Ectodermal cell (in vitro differentiated cells): ENCODE measurements around the gene LYST.
"Not testable (repeated sequence)": the region's sequence is repeated elsewhere in the genome, so short reads cannot be mapped to it uniquely, and the experiment has no call there.

Experiments
- H3K27ac ChIP-seq: 2 replicates; pipeline ENCODE4 v1.7.0; 2013; ENCODE audit warnings: mild to moderate bottlenecking, low read depth, low read length; ENCODE audit not compliant: insufficient read depth, poor library complexity, severe bottlenecking
- H3K27me3 ChIP-seq: 2 replicates; pipeline ENCODE4 v1.7.0; 2013; ENCODE audit warnings: mild to moderate bottlenecking, low read length; ENCODE audit not compliant: insufficient read depth, control insufficient read depth, poor library complexity, severe bottlenecking
- H3K36me3 ChIP-seq: one replicate; pipeline ENCODE4 v1.7.0; 2013; ENCODE audit warnings: low read length; ENCODE audit not compliant: control insufficient read depth, insufficient read depth
- H3K4me1 ChIP-seq: one replicate; pipeline ENCODE4 v1.7.0; 2013; ENCODE audit warnings: low read length; ENCODE audit not compliant: control insufficient read depth, insufficient read depth
- H3K4me3 ChIP-seq: 2 replicates; pipeline ENCODE4 v1.7.0; 2013; ENCODE audit warnings: low read depth, low read length, control low read depth; ENCODE audit not compliant: insufficient read depth
- H3K9me3 ChIP-seq: 2 replicates; pipeline ENCODE4 v1.7.0; 2013; ENCODE audit warnings: mild to moderate bottlenecking, low read length, moderate library complexity; ENCODE audit not compliant: control insufficient read depth
- WGBS, 2 experiments: methylation state at CpG; one replicate each; pipeline ENCODE4 v1.1.7; 2013; ENCODE audit warnings: missing lambda C conversion rate in 2 of 2; 5-methylcytosine and 5-hydroxymethylcytosine counted together

LYST gene

DNA sequence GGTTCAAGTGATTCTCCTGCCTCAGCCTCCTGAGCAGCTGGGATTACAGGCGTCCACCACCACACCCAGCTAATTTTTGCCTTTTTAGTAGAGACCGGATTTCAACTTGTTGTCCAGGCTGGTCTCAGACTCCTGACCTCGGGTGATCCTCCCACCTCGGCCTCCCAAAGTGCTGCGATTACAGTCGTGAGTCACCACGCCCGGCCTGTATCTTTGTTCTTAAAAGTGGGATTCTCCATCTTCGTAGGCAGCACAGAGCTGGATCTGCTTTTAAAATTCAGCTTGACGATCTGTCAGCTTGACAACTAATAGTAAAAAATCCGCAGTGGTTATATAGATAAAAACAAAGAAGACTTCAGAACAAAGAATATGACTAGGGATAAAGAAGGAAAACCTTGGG, 214.3 kb downstream of the LYST start:
- 93 to 95% methylated on average over 11 of the region's 11 CpGs for WGBS, 2 experiments
- H3K4me3 ChIP-seq, result no peak overlapping the region
- H3K27ac ChIP-seq, result no peak overlapping the region
- peaks cover 11% of the 10 kb centered on the region for H3K4me1 ChIP-seq
- H3K9me3 ChIP-seq, result no peaks in the 10 kb centered on the region
- no peaks in the 10 kb centered on the region for H3K36me3 ChIP-seq
- peaks cover 50% of the 10 kb centered on the region for H3K27me3 ChIP-seq

DNA sequence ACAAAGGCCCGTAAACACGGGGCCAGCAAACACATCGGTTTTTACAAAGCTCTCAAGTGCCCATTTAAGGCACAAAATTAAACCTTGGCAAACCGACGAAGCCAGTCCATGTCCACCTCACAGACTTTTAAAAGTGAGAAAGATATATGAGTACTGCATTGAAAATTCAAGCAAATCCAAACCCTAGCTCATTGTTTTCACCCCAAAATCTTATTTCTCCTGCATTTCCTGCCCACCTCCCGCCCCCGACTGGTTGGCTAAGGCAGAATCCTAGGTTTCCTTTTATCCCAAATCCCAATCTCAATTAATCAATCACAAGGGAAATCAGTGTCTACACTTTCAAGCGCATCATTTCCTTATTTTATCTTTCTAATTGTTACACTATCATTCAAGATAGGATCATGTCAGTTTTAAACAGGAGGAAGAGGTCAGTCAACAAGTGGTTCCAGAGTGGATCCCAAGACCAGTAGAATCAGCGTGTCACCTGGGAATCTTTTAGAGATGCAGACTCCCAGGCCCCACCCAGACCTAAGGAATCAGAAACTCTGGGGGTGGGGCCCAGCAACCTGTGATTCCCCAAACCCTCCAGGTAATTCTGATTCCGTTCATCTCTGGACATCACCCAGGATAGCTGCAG, 215.4 kb downstream of the LYST start:
- no peak overlapping the region for H3K27ac ChIP-seq
- H3K4me1 ChIP-seq, result peaks cover 11% of the 10 kb centered on the region
- peak overlapping the region; percentile 51 for H3K4me3 ChIP-seq
- peaks cover 52% of the 10 kb centered on the region for H3K27me3 ChIP-seq
- 68 to 69% methylated on average over 10 of the region's 10 CpGs for WGBS, 2 experiments
- H3K9me3 ChIP-seq, result no peaks in the 10 kb centered on the region
- no peaks in the 10 kb centered on the region for H3K36me3 ChIP-seq

DNA sequence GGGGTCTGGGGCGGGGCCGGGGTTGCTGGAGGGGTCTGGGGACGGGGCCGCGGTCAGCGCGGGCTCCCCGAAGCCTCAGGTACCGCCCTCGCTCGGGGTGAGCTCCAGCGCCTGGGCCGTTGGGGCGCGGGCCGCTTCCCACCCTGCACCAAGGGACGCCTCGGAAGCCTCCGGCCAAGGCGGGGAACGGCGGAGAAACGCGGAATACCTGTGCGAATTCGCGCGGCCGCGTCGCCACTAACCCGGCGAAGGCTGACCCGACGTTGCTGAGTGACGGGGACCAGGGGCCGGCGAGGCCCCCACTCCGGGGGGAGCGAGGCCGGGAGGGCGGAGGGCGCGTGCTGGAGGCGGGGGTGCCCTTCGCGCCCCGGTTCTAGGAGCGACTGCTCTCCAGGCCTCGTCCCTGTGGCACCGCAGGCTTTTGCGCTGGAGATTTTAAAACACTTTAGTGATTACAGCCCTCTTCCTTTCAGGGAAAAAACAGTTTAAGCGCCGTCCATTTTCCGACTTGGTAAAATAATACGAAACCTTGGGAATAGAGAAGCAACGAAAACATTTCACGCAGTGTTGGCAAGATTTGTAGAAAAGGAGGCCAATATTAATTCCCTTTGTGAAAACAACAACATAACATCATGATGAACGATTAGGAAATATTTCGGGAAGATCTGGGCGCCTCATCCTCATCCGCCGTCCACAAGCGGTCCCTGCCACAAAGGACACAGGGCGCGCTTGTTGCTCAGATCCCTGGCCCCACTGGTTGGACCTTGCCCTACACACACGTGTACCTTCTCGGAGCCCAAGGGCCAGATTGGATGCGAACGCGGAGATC, 216.2 kb downstream of the LYST start:
- Histone ChIP-seq H3K27ac (no peak overlapping the region), H3K36me3 (no peaks in the 10 kb centered on the region), H3K9me3 (no peaks in the 10 kb centered on the region), H3K4me3 (peak overlapping the region; percentile 51), H3K4me1 (peaks cover 11% of the 10 kb centered on the region), H3K27me3 (peaks cover 52% of the 10 kb centered on the region)
- 12% methylated on average over 71 of the region's 71 CpGs for WGBS, 2 experiments

DNA sequence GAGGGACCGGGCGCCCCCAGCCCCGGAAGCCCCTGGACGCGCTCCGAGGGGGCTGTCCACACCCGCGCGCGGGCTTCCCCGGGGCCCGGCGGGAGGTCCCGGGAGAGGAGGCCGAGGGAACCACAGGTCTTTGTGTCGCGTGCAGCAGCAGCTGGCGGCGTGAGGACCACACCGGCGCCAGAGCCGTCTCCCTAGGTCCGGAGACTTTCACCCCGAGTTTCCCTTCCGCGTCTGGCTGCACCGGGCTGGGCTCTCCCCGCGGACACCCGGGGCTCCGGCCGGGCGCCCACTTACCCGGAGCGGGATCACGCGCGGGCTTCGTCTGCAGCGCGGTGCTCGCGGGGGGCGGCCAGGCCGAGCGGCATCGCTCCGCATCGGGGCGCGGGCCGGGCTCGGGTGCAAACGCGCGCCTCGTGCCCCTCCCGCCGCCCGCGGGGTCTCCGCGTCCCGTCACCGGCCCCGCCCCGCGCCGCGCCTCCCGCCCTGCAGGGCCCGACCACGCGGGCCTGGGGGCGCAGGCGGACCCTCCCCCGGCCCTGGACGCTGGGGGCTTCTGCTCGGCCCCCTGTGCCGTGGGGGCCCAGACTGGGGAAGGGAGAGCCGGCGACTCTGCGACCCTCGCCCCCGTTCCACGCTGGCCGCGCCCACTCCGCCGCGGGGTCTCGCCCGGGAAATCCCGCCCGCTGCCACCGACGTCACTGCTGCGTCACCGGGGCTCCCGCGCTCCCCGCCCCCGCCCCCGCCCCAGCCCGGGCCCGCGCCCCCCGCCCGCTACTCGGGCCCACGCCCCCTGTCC, 217.1 kb downstream of the LYST start, which contains the start of gene GNG4:
Gene GNG4, minus strand, starts transcription at position 417 of the 796 bp plus-strand sequence. CDS start 65,946 bp downstream, outside the sequence.
- Histone ChIP-seq H3K4me3 (peak within 1 kb of the TSS; percentile 51), H3K4me1 (peaks cover 18% of the 10 kb centered on the region), H3K27me3 (peaks cover 52% of the 10 kb centered on the region), H3K36me3 (no peaks in the 10 kb centered on the region), H3K9me3 (no peaks in the 10 kb centered on the region), H3K27ac (no peak within 1 kb of the TSS)
- 0% methylated on average over 103 to 111 of the region's 111 CpGs for WGBS, 2 experiments

DNA sequence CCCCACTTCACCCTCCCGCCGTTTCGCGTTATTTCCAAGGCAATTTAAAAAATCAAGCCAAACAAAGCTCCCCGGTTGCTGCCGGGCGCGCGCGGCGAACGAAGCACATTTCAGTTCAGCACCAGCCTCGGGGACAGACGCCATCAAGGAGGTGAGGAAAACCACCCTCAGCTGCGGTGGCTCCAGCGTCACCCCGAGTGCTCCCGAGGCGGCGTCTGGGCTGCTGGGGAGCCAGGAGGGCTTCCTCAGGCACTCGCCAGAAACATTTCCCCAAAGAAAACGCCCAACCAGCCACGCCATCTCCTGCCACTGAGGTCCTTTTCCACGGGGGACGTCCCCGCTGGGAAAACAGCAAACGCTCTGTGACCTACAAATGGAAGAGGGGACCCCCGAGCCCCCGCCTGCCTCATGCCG, 217.7 kb downstream of the LYST start:
- Histone ChIP-seq H3K27me3 (peaks cover 52% of the 10 kb centered on the region), H3K4me1 (peaks cover 18% of the 10 kb centered on the region), H3K27ac (no peak overlapping the region), H3K36me3 (no peaks in the 10 kb centered on the region), H3K9me3 (no peaks in the 10 kb centered on the region), H3K4me3 (peak overlapping the region; percentile 49)
- 0% methylated on average over 30 of the region's 30 CpGs for WGBS, 2 experiments

DNA sequence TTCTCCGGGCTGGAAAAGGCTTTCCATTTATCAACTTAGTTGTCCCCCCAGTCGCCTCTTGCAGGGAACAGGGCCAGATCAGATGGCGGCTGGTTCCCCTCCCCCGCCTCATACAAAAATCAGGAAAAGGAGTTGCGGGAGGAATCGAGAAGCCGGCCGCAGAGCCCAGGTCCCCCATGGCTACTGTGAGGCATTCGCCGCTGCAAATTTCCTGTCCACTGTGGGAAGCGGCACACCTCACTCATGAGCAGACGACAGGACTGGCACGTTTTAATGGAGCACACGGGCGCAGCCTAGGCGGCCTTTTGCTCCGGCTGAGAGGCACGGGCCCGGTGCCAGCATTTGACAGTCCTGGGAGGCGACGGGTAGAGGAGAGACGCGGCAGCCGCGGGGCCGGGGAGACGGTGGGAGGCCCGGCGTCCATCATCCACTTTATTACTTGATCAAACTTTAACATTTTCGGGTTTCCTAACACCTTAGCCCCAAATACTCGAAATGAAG, 218.2 kb downstream of the LYST start:
- peaks cover 22% of the 10 kb centered on the region for H3K4me1 ChIP-seq
- peaks cover 55% of the 10 kb centered on the region for H3K27me3 ChIP-seq
- H3K4me3 ChIP-seq, result peak overlapping the region; percentile 49
- no peak overlapping the region for H3K27ac ChIP-seq
- no peaks in the 10 kb centered on the region for H3K36me3 ChIP-seq
- no peaks in the 10 kb centered on the region for H3K9me3 ChIP-seq
- 4% methylated on average over 31 of the region's 31 CpGs for WGBS, 2 experiments

DNA sequence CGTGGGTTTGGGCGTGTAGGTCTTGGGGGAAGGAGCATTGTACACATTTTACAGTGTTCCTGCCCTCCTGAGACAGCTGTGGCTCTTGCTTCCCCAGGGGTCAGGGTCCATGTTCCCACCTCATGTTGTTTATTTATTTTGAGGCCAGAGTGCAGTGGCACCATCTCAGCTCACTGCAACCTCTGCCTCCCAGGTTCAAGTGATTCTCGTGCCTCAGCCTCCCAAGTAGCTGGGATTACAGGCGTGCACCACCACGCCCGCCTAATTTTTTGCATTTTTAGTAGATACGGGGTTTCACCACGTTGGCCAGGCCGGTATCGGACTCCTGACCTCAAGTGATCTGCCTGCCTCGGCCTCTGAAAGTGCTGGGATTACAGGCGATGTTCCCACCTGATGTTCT, 219.2 kb downstream of the LYST start:
- not testable (repeated sequence) for H3K9me3 ChIP-seq, H3K36me3 ChIP-seq, H3K4me3 ChIP-seq, H3K27ac ChIP-seq
- Histone ChIP-seq H3K4me1 (peaks cover 27% of the 10 kb centered on the region), H3K27me3 (peaks cover 54% of the 10 kb centered on the region)
- WGBS, 2 experiments, result 87% methylated on average over 12 of the region's 12 CpGs

DNA sequence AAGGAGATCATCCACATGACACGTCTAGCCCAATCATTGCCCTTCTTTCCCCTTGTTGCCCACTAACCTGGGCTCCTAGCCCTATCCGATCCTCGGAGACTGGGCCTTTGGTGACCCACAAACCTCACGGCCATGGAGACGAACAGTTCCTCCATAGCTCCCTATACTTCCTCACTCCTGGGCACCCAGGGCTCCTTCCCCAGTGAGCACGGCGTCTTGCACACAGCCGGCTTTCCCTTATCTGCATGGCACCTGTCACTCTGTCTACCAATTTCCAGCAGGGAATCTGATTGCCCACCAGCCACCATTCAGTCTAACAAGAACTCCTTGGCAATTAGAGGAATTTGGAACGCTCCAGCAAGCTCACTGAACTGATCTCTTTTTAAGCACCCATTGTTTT, 220.2 kb downstream of the LYST start:
- Histone ChIP-seq H3K27me3 (peaks cover 54% of the 10 kb centered on the region), H3K4me1 (peaks cover 34% of the 10 kb centered on the region), H3K9me3 (no peaks in the 10 kb centered on the region), H3K36me3 (no peaks in the 10 kb centered on the region), H3K4me3 (no peak overlapping the region), H3K27ac (no peak overlapping the region)
- WGBS, 2 experiments, result 87 to 89% methylated on average over 9 of the region's 9 CpGs

DNA sequence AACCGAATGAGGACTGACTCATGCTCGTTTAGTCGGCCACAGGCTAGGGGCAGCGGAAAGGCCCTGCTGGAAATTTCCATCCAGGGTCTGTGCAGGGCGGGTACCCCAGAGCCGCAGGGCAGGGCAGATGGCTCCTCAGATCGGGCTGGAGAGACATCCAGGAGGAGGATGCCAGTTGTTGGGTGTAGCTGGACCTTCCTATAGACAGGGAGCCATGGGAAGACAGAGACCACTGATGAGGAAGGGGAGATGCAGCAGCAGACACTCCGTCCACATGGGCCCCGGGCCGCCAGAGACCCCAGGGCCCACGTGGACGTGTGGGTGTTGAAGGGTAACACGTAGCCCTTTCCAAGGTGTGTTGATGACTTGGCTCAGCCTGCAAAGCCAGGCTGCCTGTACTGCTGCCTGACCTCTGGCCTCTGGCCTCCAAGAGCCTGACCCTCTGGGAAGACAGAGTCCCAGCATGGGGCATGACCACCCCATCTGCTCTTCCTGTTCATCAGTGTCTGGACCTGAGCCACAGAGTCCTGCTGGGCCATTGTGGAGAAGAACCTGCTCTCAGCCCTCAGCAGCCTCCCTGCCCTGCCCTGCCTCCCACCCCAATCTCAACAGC, 221.9 kb downstream of the LYST start:
- Histone ChIP-seq H3K4me1 (peaks cover 37% of the 10 kb centered on the region), H3K4me3 (no peak overlapping the region), H3K27ac (no peak overlapping the region), H3K9me3 (no peaks in the 10 kb centered on the region), H3K36me3 (no peaks in the 10 kb centered on the region), H3K27me3 (peaks cover 40% of the 10 kb centered on the region)
- 89 to 90% methylated on average over 13 of the region's 13 CpGs for WGBS, 2 experiments
